SU-DHL-6 (cell line): ENCODE measurements around the gene CTNND2.

Experiments used
- EZH2phosphoT487 ChIP-seq: fragments of 200-600 bp; sonication (generic), shearing (Covaris generic); conservative IDR thresholded peaks from 2 replicates; pipeline ENCODE4 v1.6.1; 2018; ENCODE audit warnings: mild to moderate bottlenecking, antibody characterized with exemption, low read length, moderate library complexity, mixed read lengths
- TF ChIP-seq, protein P1 (sequence below): fragments of 200-600 bp; sonication (generic); IDR thresholded peaks from one replicate; pipeline ENCODE4 v1.5.1; 2017; ENCODE audit warnings: antibody characterized with exemption, mild to moderate bottlenecking, low read length, moderate library complexity; ENCODE audit not compliant: insufficient read depth, poor library complexity, severe bottlenecking

DNA sequence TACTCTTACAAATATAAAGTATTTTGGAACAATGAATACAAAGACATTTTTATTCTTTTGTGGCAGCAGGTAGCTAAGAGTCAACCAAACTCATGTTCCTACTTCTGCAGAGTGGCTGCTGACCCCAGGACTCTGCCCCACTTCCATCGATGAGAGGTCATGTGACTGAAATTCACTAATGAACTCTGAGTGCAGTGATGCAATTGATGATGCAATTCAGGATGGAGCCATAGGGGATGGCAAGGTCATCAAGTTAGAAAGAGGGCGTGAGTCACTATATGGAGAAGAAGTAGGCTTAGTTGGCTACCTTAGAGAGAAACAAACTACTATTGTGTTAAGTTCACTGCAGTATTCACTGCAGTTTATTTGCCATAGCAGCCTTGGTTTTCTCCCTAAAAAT lies 340.4 kb downstream of the CTNND2 start:
- TF ChIP-seq, protein P1, sequence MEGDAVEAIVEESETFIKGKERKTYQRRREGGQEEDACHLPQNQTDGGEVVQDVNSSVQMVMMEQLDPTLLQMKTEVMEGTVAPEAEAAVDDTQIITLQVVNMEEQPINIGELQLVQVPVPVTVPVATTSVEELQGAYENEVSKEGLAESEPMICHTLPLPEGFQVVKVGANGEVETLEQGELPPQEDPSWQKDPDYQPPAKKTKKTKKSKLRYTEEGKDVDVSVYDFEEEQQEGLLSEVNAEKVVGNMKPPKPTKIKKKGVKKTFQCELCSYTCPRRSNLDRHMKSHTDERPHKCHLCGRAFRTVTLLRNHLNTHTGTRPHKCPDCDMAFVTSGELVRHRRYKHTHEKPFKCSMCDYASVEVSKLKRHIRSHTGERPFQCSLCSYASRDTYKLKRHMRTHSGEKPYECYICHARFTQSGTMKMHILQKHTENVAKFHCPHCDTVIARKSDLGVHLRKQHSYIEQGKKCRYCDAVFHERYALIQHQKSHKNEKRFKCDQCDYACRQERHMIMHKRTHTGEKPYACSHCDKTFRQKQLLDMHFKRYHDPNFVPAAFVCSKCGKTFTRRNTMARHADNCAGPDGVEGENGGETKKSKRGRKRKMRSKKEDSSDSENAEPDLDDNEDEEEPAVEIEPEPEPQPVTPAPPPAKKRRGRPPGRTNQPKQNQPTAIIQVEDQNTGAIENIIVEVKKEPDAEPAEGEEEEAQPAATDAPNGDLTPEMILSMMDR, result no peak
- no peak for TF ChIP-seq EZH2phosphoT487
